Astrocyte of the cerebellum (primary cell): Measurements from ENCODE around the gene TUBAL3.
"Not testable (repeated sequence)": the region's sequence is repeated elsewhere in the genome, so short reads cannot be mapped to it uniquely, and the experiment has no call there.

Experiments
- DNase-seq: peaks from one replicate; pipeline ENCODE4 v3.0.0-alpha.2; 2011; ENCODE audit warnings: low read depth
- H3K4me3 ChIP-seq: 2 replicates; pipeline ENCODE4 v1.5.1; 2011; ENCODE audit warnings: mild to moderate bottlenecking, low read depth, low read length, moderate library complexity
- in situ Hi-C: cut with HindIII; loops from 2 replicates; pipeline ENCODE4 v1.10.0; 2017; ENCODE audit warnings: low sequenced_read_pairs
- TF ChIP-seq, protein P1 (sequence below): IDR thresholded peaks from 2 replicates; pipeline ENCODE4 v1.5.1; 2012; ENCODE audit warnings: low read length, low read depth, moderate library complexity, mild to moderate bottlenecking; ENCODE audit errors: missing control alignments

The TUBAL3 gene

DNA sequence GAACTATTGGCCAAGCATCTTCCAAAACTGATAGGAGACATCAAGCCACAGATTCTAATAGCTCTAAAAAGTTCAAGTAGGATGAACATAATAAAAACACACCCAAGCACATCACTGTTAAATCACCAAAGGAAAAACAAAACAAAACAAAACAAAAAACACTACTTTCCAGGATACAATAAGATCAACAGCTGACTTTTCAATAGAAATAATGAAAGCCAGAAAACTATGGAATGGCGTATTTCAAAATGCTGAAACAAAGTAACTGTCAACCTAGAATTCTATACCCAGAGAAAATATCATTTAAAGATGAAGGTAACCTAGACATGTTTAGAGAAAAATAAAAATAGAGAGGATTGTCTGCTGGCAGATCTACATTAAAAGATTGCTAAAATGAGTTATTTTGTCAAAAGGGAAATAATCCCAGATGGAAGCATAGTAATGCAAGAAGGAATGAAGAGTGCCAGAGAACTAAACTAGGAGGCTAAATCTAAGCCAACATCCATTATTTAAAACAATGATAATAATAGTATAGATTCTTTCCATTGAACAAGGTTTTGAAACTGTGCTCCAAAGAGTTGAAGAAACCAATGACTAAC is 13.9 kb downstream of the TUBAL3 start:
- DNase-seq, result no peak
- TF ChIP-seq, protein P1, sequence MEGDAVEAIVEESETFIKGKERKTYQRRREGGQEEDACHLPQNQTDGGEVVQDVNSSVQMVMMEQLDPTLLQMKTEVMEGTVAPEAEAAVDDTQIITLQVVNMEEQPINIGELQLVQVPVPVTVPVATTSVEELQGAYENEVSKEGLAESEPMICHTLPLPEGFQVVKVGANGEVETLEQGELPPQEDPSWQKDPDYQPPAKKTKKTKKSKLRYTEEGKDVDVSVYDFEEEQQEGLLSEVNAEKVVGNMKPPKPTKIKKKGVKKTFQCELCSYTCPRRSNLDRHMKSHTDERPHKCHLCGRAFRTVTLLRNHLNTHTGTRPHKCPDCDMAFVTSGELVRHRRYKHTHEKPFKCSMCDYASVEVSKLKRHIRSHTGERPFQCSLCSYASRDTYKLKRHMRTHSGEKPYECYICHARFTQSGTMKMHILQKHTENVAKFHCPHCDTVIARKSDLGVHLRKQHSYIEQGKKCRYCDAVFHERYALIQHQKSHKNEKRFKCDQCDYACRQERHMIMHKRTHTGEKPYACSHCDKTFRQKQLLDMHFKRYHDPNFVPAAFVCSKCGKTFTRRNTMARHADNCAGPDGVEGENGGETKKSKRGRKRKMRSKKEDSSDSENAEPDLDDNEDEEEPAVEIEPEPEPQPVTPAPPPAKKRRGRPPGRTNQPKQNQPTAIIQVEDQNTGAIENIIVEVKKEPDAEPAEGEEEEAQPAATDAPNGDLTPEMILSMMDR, result no peak
- no peak overlapping the region for H3K4me3 ChIP-seq
- in situ Hi-C loops, result no loop called here

DNA sequence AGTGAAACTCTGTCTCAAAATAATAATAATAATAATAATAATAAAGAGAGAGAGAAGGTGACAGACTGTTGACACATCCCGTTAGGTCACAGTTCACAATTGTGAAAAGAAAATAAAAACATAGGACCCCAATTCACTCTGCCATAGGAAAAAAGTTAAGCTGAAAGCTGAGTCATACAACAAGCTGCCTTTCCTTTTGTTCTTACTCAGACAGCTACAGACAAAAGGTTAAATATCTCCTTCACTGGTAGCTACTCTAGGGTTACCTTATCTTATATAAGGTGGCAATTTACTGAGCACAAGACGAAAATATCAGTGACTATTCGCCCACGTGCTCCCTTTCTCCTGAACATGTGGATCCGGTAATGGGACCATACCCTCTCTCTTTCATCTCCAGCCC is 17.5 kb downstream of the TUBAL3 start:
- in situ Hi-C loops, result no loop called here

DNA sequence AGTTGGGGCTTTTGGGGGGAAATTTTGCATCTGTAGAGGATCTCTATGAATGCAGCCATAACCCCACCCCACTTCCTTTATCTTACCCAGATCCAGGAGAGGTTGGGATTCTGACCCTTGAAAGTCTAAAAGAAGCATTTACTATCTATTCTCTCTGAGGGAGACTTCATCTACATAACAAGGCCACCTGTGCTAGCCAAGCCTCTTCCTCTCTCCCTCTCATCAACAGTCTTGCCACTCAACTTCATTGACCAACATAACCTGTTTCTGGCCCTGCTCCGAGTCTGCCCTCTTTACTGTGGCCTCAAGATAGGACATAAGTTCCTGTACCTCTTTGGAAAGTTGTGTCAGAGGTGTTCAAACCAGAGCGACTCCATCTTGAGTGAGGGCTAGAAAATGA is 19.4 kb downstream of the TUBAL3 start:
- TF ChIP-seq, protein P1, result no peak
- no peak for DNase-seq
- in situ Hi-C loops, result no loop called here
- H3K4me3 ChIP-seq, result no peak overlapping the region

More for the DNA sequence above, 17.5 kb downstream of the TUBAL3 start:
- DNase-seq, result no peak
- no peak overlapping the region for H3K4me3 ChIP-seq
- TF ChIP-seq, protein P1, result no peak

DNA sequence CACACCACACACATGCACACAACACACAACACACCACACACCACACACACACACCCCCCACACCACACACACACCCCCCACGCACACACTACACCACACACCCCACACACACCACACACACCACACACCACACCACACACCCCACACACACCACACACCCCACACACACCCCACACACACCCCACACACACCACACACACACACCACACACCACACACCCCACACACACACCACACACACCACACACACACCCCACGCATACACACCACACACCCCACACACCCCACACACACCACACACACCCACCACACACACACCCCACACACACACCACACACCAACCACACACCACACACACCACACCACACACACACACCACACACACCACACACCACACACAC is 23.4 kb downstream of the TUBAL3 start:
- in situ Hi-C loops, result no loop called here
- TF ChIP-seq, protein P1, result no peak
- H3K4me3 ChIP-seq, result no peak overlapping the region
- no peak for DNase-seq

DNA sequence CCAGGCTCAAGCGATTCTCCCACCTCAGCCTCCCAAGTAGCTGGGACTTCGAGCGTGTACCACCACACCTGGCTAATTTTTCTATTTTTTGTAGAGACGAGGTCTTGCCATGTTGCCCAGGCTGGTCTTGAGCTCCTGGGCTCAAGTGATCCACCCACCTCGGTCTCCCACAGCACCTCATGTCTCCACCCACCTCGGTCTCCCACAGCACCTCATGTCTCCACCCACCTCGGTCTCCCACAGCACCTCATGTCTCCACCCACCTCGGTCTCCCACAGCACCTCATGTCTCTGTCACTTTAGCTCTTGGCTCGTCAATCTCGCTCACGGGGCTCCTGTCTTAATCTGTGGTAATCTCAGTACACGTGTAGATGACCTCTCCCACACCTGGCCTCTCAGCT is 24.2 kb downstream of the TUBAL3 start:
- DNase-seq, in situ Hi-C loops, H3K4me3 ChIP-seq: not testable (repeated sequence)

DNA sequence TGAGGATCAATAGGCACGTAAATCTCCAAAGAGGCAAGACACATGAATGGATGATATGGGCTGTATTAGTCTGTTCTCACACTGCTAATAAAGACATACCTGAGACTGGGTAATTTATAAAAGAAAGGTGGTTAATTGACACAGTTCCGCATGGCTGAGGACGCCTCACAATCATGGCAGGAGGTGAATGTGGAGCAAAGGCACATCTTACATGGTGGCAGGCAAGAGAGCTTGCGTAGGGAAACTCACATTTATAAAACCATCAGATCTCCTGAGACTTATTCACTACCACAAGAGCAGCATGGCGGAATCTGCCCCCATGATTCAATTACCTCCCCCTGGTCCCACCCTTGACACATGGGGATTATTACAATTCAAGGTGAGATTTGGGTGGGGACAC is 25.4 kb downstream of the TUBAL3 start:
- DNase-seq, H3K4me3 ChIP-seq, in situ Hi-C loops: not testable (repeated sequence)

DNA sequence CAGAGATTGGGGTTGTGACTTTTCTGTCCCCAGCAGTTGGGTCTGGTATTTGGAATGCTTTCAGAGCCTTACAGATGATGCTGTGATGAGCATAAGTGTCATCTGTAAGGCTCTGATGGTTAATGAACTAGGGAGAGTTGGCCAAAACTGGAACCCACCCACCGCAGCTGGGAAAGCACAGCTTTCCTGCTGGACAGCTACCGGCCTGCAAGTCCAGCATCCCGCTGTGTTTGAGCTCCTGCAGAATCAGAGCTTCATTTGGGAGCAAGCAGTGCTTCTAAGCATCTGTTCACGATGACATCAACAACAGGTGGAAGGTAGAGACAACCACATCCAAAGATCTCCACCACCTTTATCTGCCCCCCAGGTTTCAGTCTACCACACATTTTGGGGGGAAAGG is 28.2 kb downstream of the TUBAL3 start:
- TF ChIP-seq, protein P1, result no peak
- H3K4me3 ChIP-seq, result no peak overlapping the region
- in situ Hi-C loops, result no loop called here
- DNase-seq, result no peak

DNA sequence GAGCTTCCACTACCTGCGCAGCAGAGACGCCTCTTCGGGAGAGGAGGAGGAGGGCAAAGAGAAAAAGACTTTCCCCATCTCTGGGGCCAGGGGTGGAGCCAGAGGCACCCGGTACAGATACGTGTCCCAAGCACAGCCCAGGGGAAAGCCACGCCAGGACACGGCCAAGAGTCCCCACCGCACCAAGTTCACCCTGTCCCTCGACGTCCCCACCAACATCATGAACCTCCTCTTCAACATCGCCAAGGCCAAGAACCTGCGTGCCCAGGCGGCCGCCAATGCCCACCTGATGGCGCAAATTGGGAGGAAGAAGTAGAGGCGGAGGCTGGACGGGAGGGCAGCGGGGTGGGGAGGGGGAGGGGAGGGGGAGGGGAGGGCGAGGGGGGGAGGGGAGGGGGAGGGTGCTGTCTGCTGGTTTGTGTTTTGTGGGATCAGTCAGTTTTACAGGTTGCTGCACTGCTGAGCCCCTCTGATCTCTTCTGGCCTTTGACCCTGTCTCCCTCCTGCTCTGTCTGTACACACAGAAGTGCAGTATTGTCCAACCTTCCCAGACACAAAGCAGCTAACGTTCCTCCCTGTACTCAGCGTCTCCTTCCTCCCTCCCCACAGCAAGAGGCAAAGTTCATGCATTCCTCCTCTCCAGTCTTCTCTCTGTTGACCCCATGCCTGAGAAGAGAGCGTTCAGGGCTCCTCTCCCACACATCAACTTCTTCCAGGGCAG is 30.6 kb downstream of the TUBAL3 start:
- DNase-seq, result no peak
- TF ChIP-seq, protein P1, result no peak
- no peak overlapping the region for H3K4me3 ChIP-seq
- in situ Hi-C loops, result no loop called here
